Duodenal mucosa (tissue), 2 donors: ENCODE measurements around the gene IFT27.

ENCODE experiments used
- H3K27ac ChIP-seq: one replicate; pipeline ENCODE4 v1.7.0; 2013; ENCODE audit warnings: low read depth, low read length
- H3K27me3 ChIP-seq, 2 donors: one replicate each; pipeline ENCODE4 v1.7.0; 2013; ENCODE audit warnings: low read length in 2 of 2, control low read depth in 1 of 2; ENCODE audit not compliant: insufficient read depth in 2 of 2, control insufficient read depth in 1 of 2
- H3K36me3 ChIP-seq, 2 donors: one replicate each; pipeline ENCODE4 v1.7.0; 2013; ENCODE audit warnings: low read length in 2 of 2, control low read depth in 1 of 2; ENCODE audit not compliant: insufficient read depth in 2 of 2, control insufficient read depth in 1 of 2
- H3K4me1 ChIP-seq, 2 donors: one replicate each; pipeline ENCODE4 v1.7.0; 2013; ENCODE audit warnings: low read length in 2 of 2, control low read depth in 1 of 2; ENCODE audit not compliant: insufficient read depth in 2 of 2, control insufficient read depth in 1 of 2
- H3K4me3 ChIP-seq, 2 donors: one replicate each; pipeline ENCODE4 v1.7.0; 2013; ENCODE audit warnings: low read length in 2 of 2, low read depth in 1 of 2
- H3K9ac ChIP-seq, 2 donors: one replicate each; pipeline ENCODE4 v1.7.0; 2013; ENCODE audit warnings: low read length in 2 of 2, low read depth in 1 of 2
- H3K9me3 ChIP-seq, 2 donors: one replicate each; pipeline ENCODE4 v1.7.0; 2013; ENCODE audit warnings: low read length in 2 of 2, control low read depth in 1 of 2; ENCODE audit not compliant: control insufficient read depth in 1 of 2

The IFT27 gene

GRCh38 chr22:36815558-36816338 is 39.8 kb upstream of the IFT27 start:
- H3K27ac ChIP-seq, result no peak overlapping the region
- no peaks in the 10 kb centered on the region for H3K36me3 ChIP-seq
- H3K4me3 ChIP-seq, result no peak overlapping the region
- H3K9ac ChIP-seq, result no peak overlapping the region
- peaks cover 0 to 4% of the 10 kb centered on the region in 2 donors for H3K4me1 ChIP-seq
- H3K9me3 ChIP-seq, result no peaks in the 10 kb centered on the region
- H3K27me3 ChIP-seq, result peaks cover 56 to 59% of the 10 kb centered on the region in 2 donors

- no peak overlapping the region for H3K4me3 ChIP-seq
- no peaks in the 10 kb centered on the region for H3K36me3 ChIP-seq
- no peak overlapping the region for H3K27ac ChIP-seq
- no peaks in the 10 kb centered on the region for H3K9me3 ChIP-seq
- H3K27me3 ChIP-seq, result peaks cover 56 to 58% of the 10 kb centered on the region in 2 donors
- H3K9ac ChIP-seq, result no peak overlapping the region
- H3K4me1 ChIP-seq, result peaks cover 0 to 4% of the 10 kb centered on the region in 2 donors
Observed at GRCh38 chr22:36814801-36815200, 38.9 kb upstream of the IFT27 start.

- no peaks in the 10 kb centered on the region for H3K36me3 ChIP-seq
- no peak overlapping the region for H3K27ac ChIP-seq
- H3K9me3 ChIP-seq, result no peaks in the 10 kb centered on the region
- peaks cover 24 to 28% of the 10 kb centered on the region in 2 donors for H3K27me3 ChIP-seq
- H3K9ac ChIP-seq, result no peak overlapping the region
- H3K4me3 ChIP-seq, result no peak overlapping the region
- H3K4me1 ChIP-seq, result no peaks in the 10 kb centered on the region
Observed at GRCh38 chr22:36811094-36811800, 35.3 kb upstream of the IFT27 start.

GRCh38 chr22:36809351-36809750 is 33.4 kb upstream of the IFT27 start:
- Histone ChIP-seq H3K4me3 (no peak overlapping the region), H3K27ac (no peak overlapping the region), H3K36me3 (no peaks in the 10 kb centered on the region), H3K4me1 (no peaks in the 10 kb centered on the region), H3K27me3 (peaks cover 10 to 14% of the 10 kb centered on the region in 2 donors), H3K9me3 (no peaks in the 10 kb centered on the region), H3K9ac (no peak overlapping the region)

GRCh38 chr22:36808721-36809344 is 32.9 kb upstream of the IFT27 start:
- Histone ChIP-seq H3K36me3 (no peaks in the 10 kb centered on the region), H3K4me3 (no peak overlapping the region), H3K9me3 (no peaks in the 10 kb centered on the region), H3K9ac (no peak overlapping the region), H3K27ac (no peak overlapping the region), H3K4me1 (no peaks in the 10 kb centered on the region), H3K27me3 (peaks cover 6 to 11% of the 10 kb centered on the region in 2 donors)

- peaks cover 5 to 10% of the 10 kb centered on the region in 2 donors for H3K27me3 ChIP-seq
Observed at GRCh38 chr22:36807627-36808026, 31.7 kb upstream of the IFT27 start.

GRCh38 chr22:36806835-36807234 is 30.9 kb upstream of the IFT27 start:
- Histone ChIP-seq H3K36me3 (no peaks in the 10 kb centered on the region), H3K4me3 (no peak overlapping the region), H3K9me3 (no peaks in the 10 kb centered on the region), H3K9ac (no peak overlapping the region), H3K4me1 (no peaks in the 10 kb centered on the region), H3K27me3 (peaks cover 5 to 10% of the 10 kb centered on the region in 2 donors), H3K27ac (no peak overlapping the region)

More at GRCh38 chr22:36807627-36808026, 31.7 kb upstream of the IFT27 start:
- Histone ChIP-seq H3K9me3 (no peaks in the 10 kb centered on the region), H3K9ac (no peak overlapping the region), H3K4me3 (no peak overlapping the region), H3K4me1 (no peaks in the 10 kb centered on the region), H3K36me3 (no peaks in the 10 kb centered on the region), H3K27ac (no peak overlapping the region)

- H3K4me1 ChIP-seq, result no peaks in the 10 kb centered on the region
- H3K9me3 ChIP-seq, result no peaks in the 10 kb centered on the region
- no peak overlapping the region for H3K9ac ChIP-seq
- H3K36me3 ChIP-seq, result no peaks in the 10 kb centered on the region
- peaks cover 5 to 10% of the 10 kb centered on the region in 2 donors for H3K27me3 ChIP-seq
- no peak overlapping the region for H3K4me3 ChIP-seq
- H3K27ac ChIP-seq, result no peak overlapping the region
Observed at GRCh38 chr22:36803358-36803757, 27.4 kb upstream of the IFT27 start.

GRCh38 chr22:36798674-36799066 is 22.8 kb upstream of the IFT27 start:
- no peaks in the 10 kb centered on the region for H3K9me3 ChIP-seq
- H3K36me3 ChIP-seq, result no peaks in the 10 kb centered on the region
- H3K4me1 ChIP-seq, result no peaks in the 10 kb centered on the region
- H3K27ac ChIP-seq, result no peak overlapping the region
- H3K27me3 ChIP-seq, result peaks cover 5 to 7% of the 10 kb centered on the region in 2 donors
- no peak overlapping the region for H3K4me3 ChIP-seq
- no peak overlapping the region for H3K9ac ChIP-seq
